Skin epidermis (tissue), 12 donors: ENCODE measurements around the gene OPRL1.

Experiments
- H3K27ac ChIP-seq, 21 experiments: fragments of 200-600 bp; sonication (generic) in 11 of 21; one replicate each; pipeline ENCODE4 v1.5.0; 2020; ENCODE audit warnings: mild to moderate bottlenecking in 3 of 21, inconsistent platforms in 2 of 21, moderate library complexity in 2 of 21
- H3K4me3 ChIP-seq, 7 experiments: fragments of 200-600 bp; sonication (generic) in 2 of 7; one replicate each; pipeline ENCODE4 v1.5.0; 2020; ENCODE audit warnings: inconsistent platforms in 2 of 7, mild to moderate bottlenecking in 2 of 7, moderate library complexity in 1 of 7

The OPRL1 gene

DNA sequence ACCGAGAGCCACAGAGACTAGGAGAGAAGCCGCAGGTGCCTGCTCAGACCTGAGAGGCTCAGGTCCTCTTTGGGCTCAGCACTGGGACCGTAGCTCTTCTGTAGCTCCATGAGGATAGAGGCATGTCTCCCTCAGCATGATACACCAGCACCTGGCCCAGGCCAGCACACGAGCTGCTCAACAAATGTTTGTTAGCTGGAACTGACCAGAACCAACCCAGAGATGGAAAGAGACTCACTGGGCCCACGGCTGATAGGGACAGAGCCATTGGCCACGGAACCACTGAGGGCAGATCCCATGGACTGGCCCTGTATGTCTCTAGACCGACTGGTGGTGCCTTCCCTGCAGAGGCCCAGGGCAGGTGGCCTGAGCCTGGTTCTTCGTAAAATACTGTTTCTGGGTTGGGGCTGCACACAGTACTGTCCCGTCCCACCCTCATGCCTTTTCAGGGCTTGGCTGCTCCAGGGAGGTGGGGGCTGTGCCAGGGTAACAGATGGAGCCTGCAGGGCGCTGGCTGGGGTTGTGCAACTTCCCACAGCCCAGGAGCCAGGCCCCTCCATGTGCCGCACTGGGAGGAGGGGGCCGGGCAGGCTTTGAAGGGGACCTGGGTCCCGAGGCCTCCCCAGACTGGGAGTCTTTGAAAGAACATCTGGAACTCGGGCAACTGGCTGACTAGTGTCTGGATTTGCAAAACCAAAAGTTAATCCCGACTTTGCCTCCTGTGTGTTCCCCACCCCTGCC lies 38.7 kb upstream of the OPRL1 start:
- H3K27ac ChIP-seq = peak overlapping the region in 14 of 21 experiments; percentile 38 to 91 (median 84)
- peak overlapping the region in 3 of 7 experiments; percentile 33 to 44 (median 35) for H3K4me3 ChIP-seq

DNA sequence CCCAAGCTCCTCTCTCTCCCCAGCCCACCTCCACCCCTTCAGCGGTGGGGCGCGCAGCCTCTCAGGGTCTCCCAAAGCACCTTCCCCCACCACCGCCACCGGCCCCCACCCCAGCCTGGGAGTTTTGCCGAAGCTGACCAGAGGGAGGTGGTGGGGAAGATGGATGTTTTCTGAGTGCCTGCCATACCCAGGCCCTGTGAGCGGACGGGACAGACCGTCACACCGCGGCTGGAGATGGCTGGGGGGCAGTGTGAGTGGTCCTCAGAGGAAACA lies 38.2 kb upstream of the OPRL1 start:
- Histone ChIP-seq H3K4me3 (peak overlapping the region in 5 of 7 experiments; percentile 33 to 44 (median 41)), H3K27ac (peak overlapping the region in 17 of 21 experiments; percentile 38 to 91 (median 84))

DNA sequence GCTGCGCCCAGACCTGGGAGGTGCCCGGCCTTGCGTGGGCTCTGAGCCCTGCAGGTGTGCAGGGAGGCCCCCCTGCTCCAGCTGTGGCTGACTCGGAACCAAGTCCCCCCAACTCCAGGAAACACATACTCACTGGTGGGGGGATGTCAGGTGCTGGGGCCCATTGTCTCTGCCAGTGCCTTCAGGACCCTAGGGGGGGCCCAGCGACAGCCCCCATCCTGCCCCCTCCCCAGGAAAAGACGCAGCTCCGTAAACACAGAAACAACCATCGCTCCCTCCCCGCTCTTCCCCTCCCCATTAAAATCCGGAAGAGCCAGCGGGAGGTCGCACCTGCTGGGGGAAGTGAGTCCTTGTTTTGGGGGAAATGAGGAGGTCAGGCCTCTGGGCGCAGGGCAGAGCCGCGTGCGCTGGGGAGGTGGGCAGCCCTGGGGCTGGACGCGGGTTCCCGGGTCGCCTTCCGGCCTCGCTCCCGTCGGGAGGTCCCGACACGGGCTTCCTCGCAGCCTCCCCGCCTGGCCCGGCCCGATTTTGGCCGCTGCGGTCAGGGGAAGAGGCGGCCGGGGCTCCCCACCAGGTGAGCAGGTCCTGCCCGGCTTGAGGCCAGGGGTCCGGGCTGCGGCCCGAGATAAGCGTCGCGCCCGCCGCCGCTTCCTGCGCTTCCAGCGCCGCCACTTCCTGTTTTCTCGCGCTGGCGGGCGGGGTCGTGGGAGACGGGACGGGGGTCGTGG lies 37.7 kb upstream of the OPRL1 start:
- Histone ChIP-seq H3K27ac (peak overlapping the region in 20 of 21 experiments; percentile 40 to 91 (median 79)), H3K4me3 (peak overlapping the region; percentile 32 to 44 (median 35))

DNA sequence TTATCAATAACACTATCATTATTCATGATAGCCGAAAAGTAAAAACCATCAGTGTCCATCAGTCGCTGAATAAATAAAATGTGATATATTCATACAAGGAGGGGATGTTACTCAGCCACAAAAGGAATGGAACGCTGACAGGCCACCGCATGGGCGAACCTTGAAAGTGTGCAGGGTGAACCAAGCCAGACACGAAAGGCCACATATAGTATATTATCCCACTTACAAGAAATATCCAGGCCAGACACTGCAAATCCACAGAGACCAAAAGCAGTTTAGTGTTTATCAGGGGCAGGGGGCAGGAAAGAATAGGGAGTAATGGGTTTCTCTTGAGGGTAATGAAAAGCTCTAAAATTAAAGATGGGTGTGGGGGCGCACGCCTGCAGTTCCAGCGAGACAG lies 36.1 kb upstream of the OPRL1 start:
- no peak overlapping the region for H3K4me3 ChIP-seq
- peak overlapping the region in 1 of 21 experiments; percentile 77 for H3K27ac ChIP-seq

DNA sequence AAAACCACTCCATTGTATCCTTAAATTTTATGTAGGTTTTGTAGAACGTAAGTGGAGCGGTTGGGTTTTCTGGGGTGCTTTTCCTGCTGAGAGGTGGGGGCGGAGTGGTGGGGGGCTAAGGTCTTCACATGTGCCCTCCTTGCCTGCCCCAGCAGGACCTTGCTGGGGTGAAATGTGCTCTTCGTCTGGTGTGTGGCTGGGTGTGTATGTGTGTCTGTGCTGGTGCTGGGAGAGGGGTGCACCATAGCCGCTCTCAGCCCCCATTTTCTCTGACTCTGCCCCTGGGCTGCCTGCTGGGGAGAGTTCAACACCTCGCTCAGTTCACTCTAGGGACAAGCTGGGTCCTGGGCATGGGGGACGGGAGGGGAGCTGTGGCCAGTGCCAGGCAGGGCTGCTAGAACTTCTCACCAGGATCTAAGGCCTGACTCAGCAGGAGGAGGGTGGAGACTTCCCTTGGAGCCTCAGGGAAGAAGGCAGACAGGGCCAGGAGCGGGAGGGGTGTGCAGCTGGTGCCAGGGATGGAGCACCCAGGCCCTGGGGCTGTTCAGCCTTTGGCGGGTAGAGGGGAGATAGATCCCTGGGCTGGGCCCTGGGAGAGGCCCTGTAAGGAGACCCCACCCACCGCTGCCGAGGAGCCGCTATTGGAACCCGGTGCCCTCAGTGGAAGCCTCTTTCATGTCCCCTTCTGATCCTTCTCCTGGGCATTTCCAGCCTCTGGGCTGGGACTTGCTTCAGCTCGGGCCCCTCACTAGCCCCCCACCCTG lies 35.2 kb upstream of the OPRL1 start:
- no peak overlapping the region for H3K4me3 ChIP-seq

DNA sequence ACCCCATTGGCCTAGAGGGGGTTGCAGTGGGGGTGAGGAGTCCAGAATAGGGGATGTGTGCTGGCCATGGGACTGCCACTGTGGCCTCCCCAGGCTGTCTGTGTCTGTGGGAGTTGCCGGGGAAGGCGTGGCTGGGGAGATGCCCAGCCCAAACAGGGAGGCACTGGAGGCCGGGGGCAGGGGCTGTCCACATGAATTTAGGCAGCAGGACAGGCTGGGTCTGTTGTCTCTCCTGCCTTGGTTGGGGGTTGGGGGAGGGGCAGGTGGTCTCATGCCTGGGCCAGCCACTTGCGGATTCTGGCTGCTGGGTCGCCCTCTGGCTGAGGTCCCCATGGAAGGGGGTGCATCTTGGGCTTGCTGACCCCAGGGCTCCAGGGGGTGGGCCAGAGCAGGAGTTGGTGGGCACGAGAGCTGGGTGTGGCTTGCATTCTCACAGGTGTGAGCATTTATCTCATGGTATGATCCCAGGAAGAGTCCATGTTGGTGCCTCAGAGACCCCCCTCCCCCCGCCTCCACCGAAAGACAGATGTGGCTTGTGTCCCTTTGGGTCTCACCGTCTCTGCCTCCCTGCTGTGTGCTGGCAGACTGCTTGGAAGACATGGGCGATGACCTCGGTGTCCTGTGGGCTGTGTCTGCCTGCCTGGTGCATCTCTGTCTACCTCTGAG lies 34.4 kb upstream of the OPRL1 start:
- H3K4me3 ChIP-seq = no peak overlapping the region
- H3K27ac ChIP-seq = peak overlapping the region in 3 of 21 experiments; percentile 9 to 77 (median 52)

More for the DNA sequence above, 35.2 kb upstream of the OPRL1 start:
- H3K27ac ChIP-seq = peak overlapping the region in 6 of 21 experiments; percentile 37 to 77 (median 45)

DNA sequence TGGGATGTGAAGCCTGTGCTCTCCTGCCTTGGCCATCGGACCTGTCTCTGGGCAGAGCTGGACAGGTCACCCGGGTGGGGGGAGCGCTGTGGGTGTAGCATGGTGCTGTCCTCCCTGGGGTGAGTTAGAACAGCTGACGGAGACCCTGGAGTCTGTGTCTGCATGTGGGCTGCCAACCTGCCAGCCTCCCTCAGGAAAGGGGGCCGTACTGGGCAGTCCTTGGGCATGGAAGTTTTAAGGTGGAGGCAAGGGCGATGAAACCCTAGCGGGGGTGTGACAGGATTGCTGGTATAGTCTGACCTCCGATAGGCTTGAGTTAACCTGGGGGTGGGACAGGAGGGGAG lies 32.9 kb upstream of the OPRL1 start:
- peak overlapping the region in 4 of 21 experiments; percentile 34 to 77 (median 64) for H3K27ac ChIP-seq
- H3K4me3 ChIP-seq = peak overlapping the region; percentile 6 to 52 (median 27)

DNA sequence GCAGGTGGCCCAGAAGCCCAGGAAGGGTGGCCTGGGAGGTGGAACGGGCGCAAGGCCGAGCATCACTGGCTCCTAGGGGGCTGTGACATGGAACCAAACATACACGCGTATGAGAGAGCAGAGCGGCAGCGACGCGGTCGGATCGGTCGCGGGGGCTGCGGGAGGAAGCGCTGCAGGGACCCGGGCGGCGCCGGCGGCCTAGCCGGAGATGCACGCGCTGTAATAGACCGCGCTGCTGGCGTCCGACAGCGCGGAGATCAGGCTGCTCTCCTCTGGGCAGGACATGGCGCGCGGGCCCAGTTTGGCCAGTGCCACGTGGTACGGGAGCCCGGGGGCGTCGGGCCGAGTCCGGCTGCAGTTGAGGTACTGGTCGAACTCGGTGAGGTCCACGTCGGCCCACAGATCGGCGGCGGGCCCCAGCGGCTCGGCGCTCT lies 31.9 kb upstream of the OPRL1 start:
- peak overlapping the region in 7 of 21 experiments; percentile 6 to 77 (median 58) for H3K27ac ChIP-seq

DNA sequence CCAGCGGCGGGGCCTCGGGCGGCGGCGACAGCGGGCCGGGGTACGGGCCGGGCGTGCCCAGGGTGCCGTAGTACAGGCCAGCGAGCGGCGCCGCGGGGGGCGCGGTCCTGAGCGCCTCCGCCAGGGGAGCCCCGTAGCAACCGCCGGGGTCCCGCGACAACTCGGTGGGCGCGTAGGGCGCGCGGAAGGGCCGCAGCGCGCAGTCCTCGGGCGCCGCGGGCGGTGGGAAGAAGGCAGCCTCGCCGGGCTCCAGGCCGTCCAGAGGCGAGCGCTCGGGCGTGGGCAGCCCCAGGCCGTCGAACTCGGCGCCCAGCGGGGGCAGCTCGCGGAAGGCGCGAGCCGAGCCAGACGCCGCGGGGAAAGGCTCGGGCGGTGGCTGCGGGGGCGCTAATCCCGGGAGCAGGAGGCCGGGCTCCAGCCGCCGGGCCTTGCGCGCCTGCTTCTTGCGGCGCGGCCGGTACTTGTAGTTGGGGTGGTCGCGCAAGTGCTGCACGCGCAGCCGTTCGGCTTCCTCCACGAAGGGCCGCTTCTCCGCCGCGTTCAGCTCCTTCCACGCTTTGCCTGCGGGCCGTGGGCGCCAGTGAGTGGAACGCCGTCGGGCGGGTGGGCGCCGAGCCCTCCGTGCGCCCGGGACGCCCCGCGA lies 31.4 kb upstream of the OPRL1 start:
- Histone ChIP-seq H3K27ac (peak overlapping the region in 9 of 21 experiments; percentile 6 to 77 (median 43)), H3K4me3 (peak overlapping the region; percentile 24 to 52 (median 27))

More for the DNA sequence above, 31.9 kb upstream of the OPRL1 start:
- H3K4me3 ChIP-seq = peak overlapping the region; percentile 24 to 52 (median 27)

DNA sequence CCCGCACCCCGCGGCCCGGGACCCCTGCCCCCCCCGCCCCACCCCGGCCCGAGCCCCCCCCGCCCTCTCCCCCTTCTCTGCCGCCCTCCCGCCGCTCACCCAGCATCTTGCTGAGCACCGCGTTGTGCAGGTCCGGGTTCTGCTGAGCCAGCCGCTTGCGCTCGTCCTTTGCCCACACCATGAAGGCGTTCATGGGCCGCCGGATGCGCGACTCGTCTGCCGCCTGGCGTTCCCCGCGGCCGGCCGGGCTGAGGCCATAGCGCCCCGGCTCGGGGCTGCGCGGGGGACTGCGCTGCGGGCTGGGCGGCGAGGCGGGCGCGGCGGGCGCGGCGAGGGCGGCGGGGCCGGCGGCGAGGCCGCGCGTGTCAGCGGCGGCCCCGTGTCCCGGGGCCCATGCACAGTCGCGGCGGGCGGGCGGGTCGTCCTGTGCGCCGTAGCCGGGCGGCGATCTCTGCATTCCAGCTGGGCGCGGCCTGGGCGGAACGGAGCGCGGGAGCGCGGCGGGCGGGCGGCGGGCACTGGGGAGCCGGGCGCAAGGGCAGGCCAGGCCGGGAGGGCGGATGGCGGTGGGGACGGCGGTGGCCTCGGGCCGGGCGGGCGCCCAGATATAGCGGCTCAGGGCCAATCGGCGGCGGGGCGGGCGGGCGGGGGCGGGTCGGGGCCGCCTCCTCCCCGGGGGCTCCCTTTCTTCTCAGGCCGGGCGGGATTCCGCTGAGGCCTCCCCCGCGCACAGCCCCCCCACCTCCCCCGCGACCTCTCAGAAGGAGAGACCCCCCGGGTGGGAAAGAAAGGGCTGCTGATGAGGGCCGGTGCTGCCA lies 30.6 kb upstream of the OPRL1 start, which contains the start of gene SOX18:
TSS of gene SOX18 (minus strand) at position 580 of the 818 bp plus-strand sequence. CDS start at position 457, 123 bp downstream.
- Histone ChIP-seq H3K4me3 (peak within 1 kb of the TSS; percentile 24 to 52 (median 27)), H3K27ac (peak within 1 kb of the TSS in 19 of 21 experiments; percentile 8 to 85 (median 62))

DNA sequence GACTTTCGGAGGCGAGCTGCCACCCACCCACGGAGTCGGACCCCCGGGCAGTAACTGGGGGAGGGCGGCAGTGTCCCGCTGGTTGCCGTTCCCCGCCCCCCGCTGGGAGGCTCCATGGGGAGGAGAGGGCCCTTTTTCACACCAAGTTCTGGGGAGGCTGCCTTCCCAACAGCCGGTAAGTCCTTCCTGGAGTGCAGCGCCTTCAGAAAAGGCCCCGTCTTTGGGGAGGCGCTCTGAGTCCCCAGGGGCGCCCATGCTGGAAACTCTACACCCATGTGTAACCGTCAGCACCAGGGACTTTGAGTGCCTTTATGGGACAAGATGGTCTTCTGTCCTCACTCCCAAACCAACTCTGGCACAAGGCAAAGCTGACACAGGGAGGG lies 30.0 kb upstream of the OPRL1 start:
- Histone ChIP-seq H3K4me3 (peak overlapping the region in 4 of 7 experiments; percentile 24 to 52 (median 31)), H3K27ac (peak overlapping the region in 18 of 21 experiments; percentile 13 to 85 (median 58))

DNA sequence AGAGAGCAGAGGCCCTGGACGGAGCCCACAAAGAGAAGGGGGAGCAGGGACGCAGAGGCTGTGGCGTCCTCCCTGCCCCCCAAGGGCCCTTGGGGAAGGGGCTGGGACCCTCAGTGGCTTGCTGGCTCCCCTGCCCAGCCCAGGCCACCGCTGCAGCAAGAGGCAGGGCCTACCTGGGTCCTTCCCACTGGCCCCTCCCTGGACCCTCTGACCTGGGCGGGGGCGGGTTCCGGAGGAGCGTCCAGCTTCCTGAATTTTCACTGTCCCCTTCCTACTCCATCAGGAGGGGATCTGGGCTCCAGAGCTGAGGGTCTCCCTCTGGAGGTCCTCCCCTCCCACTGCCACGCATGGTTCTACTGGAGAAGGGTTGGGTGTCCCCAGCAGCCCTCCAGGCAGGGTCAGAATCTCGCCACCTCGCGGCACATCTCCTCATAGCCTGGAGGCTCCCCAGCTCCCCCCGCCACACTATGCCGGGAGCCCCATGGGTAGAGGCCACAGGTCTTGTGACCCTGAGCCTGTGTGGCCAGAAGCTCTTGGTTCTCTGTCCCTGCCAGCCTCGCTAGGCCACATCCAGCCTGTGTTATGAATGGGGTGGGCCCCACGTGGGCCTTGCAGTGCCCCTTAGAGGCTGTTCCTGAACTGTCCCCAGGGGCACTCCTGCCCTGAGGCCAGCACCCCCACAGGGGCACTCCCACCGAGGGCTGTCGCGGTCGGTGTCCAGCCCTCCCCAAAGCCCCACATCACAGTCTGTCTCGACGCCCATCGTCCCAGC lies 29.4 kb upstream of the OPRL1 start:
- H3K27ac ChIP-seq = peak overlapping the region in 18 of 21 experiments; percentile 13 to 85 (median 61)
- H3K4me3 ChIP-seq = peak overlapping the region in 4 of 7 experiments; percentile 24 to 52 (median 31)

DNA sequence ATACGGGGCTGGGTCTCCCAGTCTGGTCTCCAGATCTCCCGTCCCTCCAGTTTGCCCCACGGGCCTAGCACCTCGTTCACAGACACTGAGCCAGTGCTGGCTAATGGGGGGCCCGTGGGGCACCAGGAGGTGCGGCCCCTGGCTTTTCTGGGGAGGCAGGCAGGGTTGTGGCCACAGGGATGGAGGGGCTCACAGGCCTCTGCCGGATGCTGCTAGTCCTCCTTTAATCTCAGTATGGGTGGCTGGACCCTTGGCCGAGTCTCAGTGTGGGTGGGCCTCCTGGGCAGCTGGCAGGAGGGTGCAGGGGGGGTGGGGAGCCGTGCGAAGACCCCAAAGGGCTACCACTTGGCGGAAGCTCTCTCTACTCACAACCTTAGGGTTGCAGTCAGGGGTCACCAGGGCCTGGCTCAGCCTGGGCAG lies 28.8 kb upstream of the OPRL1 start:
- no peak overlapping the region for H3K4me3 ChIP-seq
- peak overlapping the region in 17 of 21 experiments; percentile 5 to 85 (median 56) for H3K27ac ChIP-seq

DNA sequence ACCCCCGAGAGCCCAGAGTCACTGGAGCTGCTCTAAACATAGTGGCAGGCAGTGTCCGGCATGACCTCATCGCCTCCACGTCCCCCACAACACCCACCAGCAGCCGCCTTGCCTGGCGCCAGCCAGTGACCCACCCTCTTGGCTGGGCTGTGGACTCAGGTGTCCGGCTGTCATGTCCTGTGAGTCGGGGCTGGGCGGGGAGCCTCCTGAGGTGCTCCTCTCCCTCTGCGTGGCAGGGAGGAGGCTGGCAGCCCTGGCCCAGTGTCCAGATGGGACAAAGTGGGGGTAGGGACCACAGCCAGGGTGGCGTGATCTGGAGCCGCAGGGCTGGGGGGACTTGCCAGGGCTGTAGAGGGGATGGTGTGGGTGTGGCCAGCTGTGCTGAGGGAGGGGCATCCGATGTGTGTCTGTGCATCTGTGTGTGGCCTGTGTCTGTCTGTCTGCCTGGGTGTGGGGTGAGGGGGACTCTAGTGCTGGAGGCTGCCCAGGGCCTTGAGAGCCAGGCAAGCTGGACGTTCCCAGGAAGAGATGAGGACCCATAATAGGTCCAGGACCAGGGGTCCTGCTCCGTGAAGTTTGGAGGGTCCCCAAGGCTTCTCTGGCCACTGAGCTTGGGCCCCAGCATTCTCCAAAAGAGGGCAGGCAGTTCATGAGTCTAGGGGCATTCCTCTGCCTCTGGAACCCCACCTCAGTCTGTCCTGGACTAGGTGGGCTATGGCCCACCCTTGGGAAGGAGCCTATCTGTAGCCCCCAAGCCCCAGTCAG lies 28.1 kb upstream of the OPRL1 start:
- H3K27ac ChIP-seq = peak overlapping the region in 19 of 21 experiments; percentile 1 to 85 (median 55)
- H3K4me3 ChIP-seq = no peak overlapping the region

DNA sequence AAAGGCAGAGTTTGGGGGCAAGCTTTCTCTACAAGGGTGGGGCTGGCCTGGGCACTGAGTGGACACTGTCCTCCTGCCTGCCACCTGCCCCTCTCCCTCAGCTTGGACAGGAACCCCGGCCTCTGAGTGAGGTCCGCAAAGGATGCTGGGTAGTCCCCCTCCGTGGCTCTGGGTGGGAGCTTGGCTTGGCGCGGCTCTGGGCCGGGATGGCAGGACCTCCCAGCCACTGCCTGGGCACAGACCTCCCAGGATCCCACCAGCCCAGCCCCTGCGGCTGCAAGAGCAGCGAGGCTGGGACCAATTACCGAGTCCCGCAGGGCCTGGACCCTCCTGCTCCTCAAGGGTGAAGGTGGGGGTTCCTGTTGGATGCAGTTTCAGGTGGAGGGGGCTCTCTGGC lies 27.6 kb upstream of the OPRL1 start:
- Histone ChIP-seq H3K4me3 (no peak overlapping the region), H3K27ac (peak overlapping the region in 19 of 21 experiments; percentile 1 to 85 (median 51))
